IMR-90 (cell line): ENCODE data around the gene ACAP2. TPM values are rescaled to one million over a fixed set of nuclear protein-coding genes. Genes with fewer than 3 reads are reported as not detected.
A peak's percentile ranks its signal among the peaks of the same experiment; 100 is the strongest.

ENCODE experiments used
- ATAC-seq: fragments of 200-7000 bp; cut with Tn5 transposase; 2 replicates; pipeline ENCODE4 v1.9.1; 2020; ENCODE audit warnings: low read depth, mild to moderate bottlenecking, moderate library complexity
- BruUV-seq: library from RNA; stranded (reverse); fragments of 400-500 nt; replicated peaks from 2 replicates; lab custom pipeline; 2021; lab: Mats Ljungman, UMichigan
- CTCF ChIA-PET: fragments of 300-600 bp; formaldehyde crosslinking; extraction: SDS; loops from one replicate; lab custom pipeline; 2021; ENCODE audit warnings: antibody characterized with exemption; lab: Yijun Ruan, JAX
- POLR2A ChIA-PET: fragments of 300-600 bp; sonication (Branson Sonifier 250); formaldehyde crosslinking; loops from one replicate; lab custom pipeline; 2022; ENCODE audit warnings: antibody characterized with exemption; ENCODE audit not compliant: unreplicated experiment; lab: Charles Lee
- DNase-seq: peaks from one replicate; pipeline ENCODE4 v3.0.0; 2013
- H2AFZ ChIP-seq: replicated peaks from 2 replicates; pipeline ENCODE3; 2013; ENCODE audit warnings: low read length, mild to moderate bottlenecking; ENCODE audit not compliant: poor library complexity
- H2AK5ac ChIP-seq: 2 replicates; pipeline ENCODE4 v1.6.1; 2013; ENCODE audit warnings: low read depth, low read length, inconsistent platforms
- H2AK9ac ChIP-seq: replicated peaks from 2 replicates; pipeline ENCODE3; 2013; ENCODE audit warnings: mild to moderate bottlenecking, low read depth, low read length, moderate library complexity; ENCODE audit not compliant: poor library complexity
- H2BK120ac ChIP-seq: 2 replicates; pipeline ENCODE4 v1.6.1; 2013; ENCODE audit warnings: low read depth, low read length, inconsistent platforms
- H2BK15ac ChIP-seq: 3 replicates; pipeline ENCODE4 v1.6.1; 2013; ENCODE audit warnings: low read depth, low read length, inconsistent platforms
- H2BK20ac ChIP-seq: 2 replicates; pipeline ENCODE4 v1.6.1; 2013; ENCODE audit warnings: low read depth, mild to moderate bottlenecking, inconsistent platforms, low read length, moderate library complexity
- H2BK5ac ChIP-seq: 2 replicates; pipeline ENCODE4 v1.6.1; 2013; ENCODE audit warnings: mild to moderate bottlenecking, low read depth, low read length, inconsistent platforms; ENCODE audit not compliant: poor library complexity, severe bottlenecking
- H3K14ac ChIP-seq: replicated peaks from 2 replicates; pipeline ENCODE4 v1.6.1; 2013; ENCODE audit warnings: low read depth, low read length, inconsistent platforms
- H3K18ac ChIP-seq: 2 replicates; pipeline ENCODE4 v1.6.1; 2013; ENCODE audit warnings: low read depth, low read length, control low read depth
- H3K23ac ChIP-seq: 2 replicates; pipeline ENCODE4 v1.6.1; 2013; ENCODE audit warnings: low read depth, low read length, inconsistent platforms
- H3K27ac ChIP-seq: 2 replicates; pipeline ENCODE4 v1.5.1; 2013; ENCODE audit warnings: mild to moderate bottlenecking, control low read depth, low read length; ENCODE audit not compliant: insufficient read depth
- H3K27me3 ChIP-seq: 2 replicates; pipeline ENCODE4 v1.6.1; 2013; ENCODE audit warnings: low read length; ENCODE audit not compliant: control insufficient read depth, insufficient read depth
- H3K36me3 ChIP-seq: 2 replicates; pipeline ENCODE4 v1.6.1; 2013; ENCODE audit warnings: low read length, mixed read lengths; ENCODE audit not compliant: control insufficient read depth, insufficient read depth
- H3K4ac ChIP-seq: 2 replicates; pipeline ENCODE4 v1.6.1; 2013; ENCODE audit warnings: low read depth, low read length, inconsistent platforms
- H3K4me1 ChIP-seq: 2 replicates; pipeline ENCODE4 v1.6.1; 2013; ENCODE audit warnings: low read length, mixed read lengths; ENCODE audit not compliant: control insufficient read depth, insufficient read depth
- H3K4me2 ChIP-seq: 2 replicates; pipeline ENCODE4 v1.6.1; 2013; ENCODE audit warnings: low read depth, mild to moderate bottlenecking, control low read depth, low read length, moderate library complexity
- H3K4me3 ChIP-seq: 2 replicates; pipeline ENCODE4 v1.5.1; 2013; ENCODE audit warnings: low read depth, mild to moderate bottlenecking, control low read depth, low read length, moderate library complexity; ENCODE audit not compliant: insufficient read depth
- H3K56ac ChIP-seq: 2 replicates; pipeline ENCODE4 v1.6.1; 2013; ENCODE audit warnings: low read length, inconsistent platforms; ENCODE audit not compliant: insufficient read depth; ENCODE audit errors: extremely low read depth
- H3K79me1 ChIP-seq, 2 experiments: 2 replicates each; pipeline ENCODE4 v1.6.1; 2013; ENCODE audit warnings: low read length in 2 of 2, inconsistent platforms in 1 of 2, low read depth in 1 of 2
- H3K9ac ChIP-seq: 2 replicates; pipeline ENCODE4 v1.6.1; 2013; ENCODE audit warnings: low read depth, low read length, control low read depth
- H3K9me1 ChIP-seq: 2 replicates; pipeline ENCODE4 v1.6.1; 2013; ENCODE audit warnings: low read length, inconsistent platforms; ENCODE audit not compliant: insufficient read depth
- H3K9me3 ChIP-seq: 2 replicates; pipeline ENCODE4 v1.6.1; 2013; ENCODE audit warnings: low read length; ENCODE audit not compliant: control insufficient read depth, insufficient read depth
- H4K20me1 ChIP-seq: 2 replicates; pipeline ENCODE4 v1.6.1; 2013; ENCODE audit warnings: low read length, inconsistent platforms; ENCODE audit not compliant: insufficient read depth
- H4K5ac ChIP-seq: 2 replicates; pipeline ENCODE4 v1.6.1; 2013; ENCODE audit warnings: mild to moderate bottlenecking, low read depth, low read length, control low read depth
- H4K8ac ChIP-seq, 2 experiments: 2 replicates each; pipeline ENCODE4 v1.6.1; 2013; ENCODE audit warnings: low read depth in 2 of 2, low read length in 2 of 2, control low read depth in 1 of 2, inconsistent platforms in 1 of 2
- H4K91ac ChIP-seq: 2 replicates; pipeline ENCODE4 v1.6.1; 2013; ENCODE audit warnings: low read depth, low read length, inconsistent platforms; ENCODE audit not compliant: insufficient read depth
- FOS ChIP-seq: fragments of 150-350 bp; IDR thresholded peaks from 2 replicates; pipeline ENCODE4 v1.6.1; 2016; ENCODE audit warnings: low read depth, low read length
- MAFK ChIP-seq: IDR thresholded peaks from 2 replicates; pipeline ENCODE4 v1.6.1; 2012; ENCODE audit warnings: low read depth, low read length, improper control_type of control experiment
- MAZ ChIP-seq: IDR thresholded peaks from 2 replicates; pipeline ENCODE4 v1.6.1; 2012; ENCODE audit warnings: low read depth, mild to moderate bottlenecking, low read length, improper control_type of control experiment, moderate library complexity, borderline replicate concordance
- MXI1 ChIP-seq: IDR thresholded peaks from 2 replicates; pipeline ENCODE4 v1.6.1; 2012; ENCODE audit warnings: low read depth, mild to moderate bottlenecking, low read length, moderate library complexity, borderline replicate concordance
- POLR2A ChIP-seq: IDR thresholded peaks from 2 replicates; pipeline ENCODE4 v1.6.1; 2012; ENCODE audit warnings: mild to moderate bottlenecking, low read depth, low read length
- RFX5 ChIP-seq: IDR thresholded peaks from 2 replicates; pipeline ENCODE4 v1.8.0; 2012; ENCODE audit warnings: low read depth, mild to moderate bottlenecking, low read length, moderate library complexity
- WGBS, 2 experiments: methylation state at CpG; one replicate each; pipeline versions ENCODE4 v1.1.5 to v1.1.7; 2013; ENCODE audit warnings: missing lambda C conversion rate in 2 of 2; ENCODE audit not compliant: insufficient read length in 1 of 2; ENCODE audit errors: extremely low coverage in 2 of 2; 5-methylcytosine and 5-hydroxymethylcytosine counted together
- dilution Hi-C: fragments of 300-500 bp; cut with HindIII; formaldehyde crosslinking; loops from one replicate; pipeline ENCODE4 v1.14.3; 2018; ENCODE audit warnings: low sequenced_read_pairs; ENCODE audit not compliant: unreplicated experiment
- in situ Hi-C: fragments of 300-500 bp; cut with MboI; formaldehyde crosslinking; loops from 3 replicates; pipeline ENCODE4 v1.14.3; 2019; ENCODE audit warnings: low sequenced_read_pairs, inconsistent platforms, mixed read lengths
- intact Hi-C: fragments of 100-400 bp; cut with micrococcal nuclease; formaldehyde crosslinking; loops from 2 replicates; pipeline ENCODE4 v1.10.0; 2022
- polyA plus RNA-seq, 3 experiments: library from polyadenylated mRNA; depleted of rRNA; stranded (reverse); fragments of >200 nt; gene quantifications; 2 replicates each; pipeline ENCODE4 v1.2.3, GENCODE V29; 2012; ENCODE audit warnings: low replicate concordance in 1 of 3
- total RNA-seq: library from RNA; depleted of rRNA; stranded (reverse); fragments of >200 nt; gene quantifications from 2 replicates; pipeline ENCODE4 v1.2.3, GENCODE V29; 2012

The ACAP2 gene
- total and polyA plus RNA-seq, 2 of the 4 experiments (the other 2 are of a cell fraction), result 11.9 to 35.1 TPM

GRCh38 chr3:195443391-195443989 lies 670 bp upstream of the ACAP2 start:
- peak overlapping the region; percentile 67 for H2BK5ac ChIP-seq
- no peaks in the 10 kb centered on the region for H3K27me3 ChIP-seq
- DNase-seq (no peak), ATAC-seq (no peak)
- H3K56ac ChIP-seq, result peak overlapping the region; percentile 55; the same call in 1 of the 2 replicates
- peak overlapping the region; percentile 50; the same call in 1 of the 2 replicates for H4K5ac ChIP-seq
- peaks cover 0 to 17% of the 10 kb centered on the region in 2 experiments; a peak in 2 of 4 replicates for H3K79me1 ChIP-seq
- H3K9ac ChIP-seq, result peak overlapping the region; percentile 69
- H4K8ac ChIP-seq, result peak overlapping the region; percentile 83 to 91
- H2AK9ac ChIP-seq, result peak overlapping the region; percentile 87
- H3K23ac ChIP-seq, result peak overlapping the region; percentile 59; the same call in 1 of the 2 replicates
- no peaks in the 10 kb centered on the region for H3K36me3 ChIP-seq
- H4K20me1 ChIP-seq, result peaks cover 21% of the 10 kb centered on the region
- H3K4me2 ChIP-seq, result peak overlapping the region; percentile 47
- no CpG with 5 or more reads among the region's 6 CpGs for WGBS, 2 experiments
- ChIA-PET POLR2A (interaction anchor here (0.6 kb wide), 1 partner anchor 52 kb away, joined by 3 read pairs; no protein-coding TSS in a partner anchor), CTCF (interaction anchor here (1.1 kb wide), 1 partner anchor 172 kb away, joined by 3 read pairs; the partner anchor contains the start of gene XXYLT1)
- peak overlapping the region; percentile 67; the same call in 1 of the 3 replicates for H2BK15ac ChIP-seq
- H3K4me3 ChIP-seq, result no peak overlapping the region; the same call in 1 of the 2 replicates
- H3K9me1 ChIP-seq, result no peaks in the 10 kb centered on the region
- peak overlapping the region; percentile 79; the same call in 1 of the 2 replicates for H4K91ac ChIP-seq
- peak overlapping the region; percentile 86 for H3K4ac ChIP-seq
- H2AK5ac ChIP-seq, result peak overlapping the region; percentile 32; the same call in 1 of the 2 replicates
- no peaks in the 10 kb centered on the region; the same call in 1 of the 2 replicates for H3K4me1 ChIP-seq
- H3K18ac ChIP-seq, result no peak overlapping the region; the same call in 1 of the 2 replicates
- in situ Hi-C loops, result no loop called here
- intact Hi-C loops, result loop anchor here (2.0 to 5.0 kb wide), 2 partner anchors 74 to 173 kb away; partner anchors contain the start of gene XXYLT1
- dilution Hi-C loops, result no loop called here
- no TSS peak for BruUV-seq
- H3K27ac ChIP-seq, result peak overlapping the region; percentile 49
- H2AFZ ChIP-seq, result peak overlapping the region; percentile 85
- no peak for TF ChIP-seq MXI1
- no peak for TF ChIP-seq RFX5
- TF ChIP-seq POLR2A, result no peak
- no peak for TF ChIP-seq FOS
- no peak for TF ChIP-seq MAZ
- TF ChIP-seq MAFK, result no peak
- peak overlapping the region; percentile 62 for H3K14ac ChIP-seq
- peak overlapping the region; percentile 33; the same call in 1 of the 2 replicates for H2BK120ac ChIP-seq
- no peaks in the 10 kb centered on the region for H3K9me3 ChIP-seq
- no peak overlapping the region; the same call in 1 of the 2 replicates for H2BK20ac ChIP-seq
